HS-27A (cell line): ENCODE data around the gene NFIL3.

Experiments used
- DNase-seq: peaks from one replicate; pipeline ENCODE4 v3.0.0-alpha.2; 2012; ENCODE audit warnings: low read depth, missing footprints

The NFIL3 gene

DNA sequence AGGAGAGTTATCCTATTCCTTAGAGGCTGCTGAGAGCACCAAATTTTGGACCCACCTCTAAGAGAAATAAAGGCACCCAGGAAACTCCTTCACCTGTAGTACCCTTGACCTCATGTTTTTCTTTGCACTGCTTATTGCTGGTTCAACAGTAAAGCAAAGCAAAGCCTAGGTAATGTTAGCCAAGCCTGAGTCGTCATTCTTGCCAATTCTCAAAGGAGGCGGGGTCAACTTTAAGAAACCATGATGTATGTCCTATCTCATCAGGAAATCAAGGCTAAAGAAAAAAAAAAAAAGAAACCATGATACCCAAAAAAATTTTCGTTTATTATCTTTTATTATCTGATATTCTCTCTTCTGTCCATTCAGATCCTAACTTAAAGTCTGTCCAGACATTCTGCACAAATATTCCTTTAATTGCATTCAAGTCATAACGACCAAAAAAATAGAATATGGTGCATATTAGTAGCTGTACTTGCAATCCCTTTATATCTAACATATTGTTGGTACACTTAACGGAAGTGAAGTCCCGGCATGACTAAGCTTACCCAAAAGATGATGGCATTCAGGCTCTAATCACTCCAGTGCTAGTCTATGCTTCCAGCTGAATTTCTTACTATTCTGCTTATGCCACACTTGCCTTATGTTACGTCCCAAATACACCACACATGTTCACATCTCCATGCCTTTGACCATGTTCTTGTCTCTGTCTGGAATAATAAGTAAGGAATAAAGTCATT lies 63.7 kb downstream of the NFIL3 start:
- no peak for DNase-seq

DNA sequence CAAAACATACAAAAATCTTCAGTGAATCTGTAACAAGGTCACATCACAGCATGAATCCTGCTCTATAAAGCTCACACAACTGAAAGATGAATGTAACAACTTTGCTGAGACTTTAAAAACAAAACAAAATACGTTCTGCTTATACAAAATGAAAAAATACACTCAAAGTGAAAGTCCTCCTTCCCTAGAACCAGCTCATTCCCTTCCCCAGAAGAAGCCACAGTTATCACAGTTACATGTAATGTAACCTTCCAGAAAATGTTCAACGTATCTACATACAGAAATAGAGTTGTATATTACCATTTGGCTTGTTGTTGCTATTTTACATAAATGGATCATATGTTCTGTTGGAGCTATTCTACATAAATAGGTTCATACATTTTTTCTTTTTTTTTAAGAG lies 64.5 kb downstream of the NFIL3 start:
- DNase-seq = no peak
